GM21825 (cell line): ENCODE measurements around the gene OCIAD1.
"Not testable (repeated sequence)": the region's sequence is repeated elsewhere in the genome, so short reads cannot be mapped to it uniquely, and the experiment has no call there.

Experiments used
- ATAC-seq: cut with Tn5 transposase; IDR thresholded peaks from one replicate; pipeline ENCODE4 v1.9.1; 2021; ENCODE audit warnings: mild to moderate bottlenecking, moderate library complexity; ENCODE audit not compliant: unreplicated experiment

Gene OCIAD1

GRCh38 chr4:48881646-48882045 is 50.8 kb downstream of the OCIAD1 start:
- not testable (repeated sequence) for ATAC-seq

- not testable (repeated sequence) for ATAC-seq
These were observed 58.9 kb downstream of the OCIAD1 start for GRCh38 chr4:48889750-48890149.

GRCh38 chr4:48891028-48891619 is 60.2 kb downstream of the OCIAD1 start:
- ATAC-seq: no peak

- no peak for ATAC-seq
These were observed 66.0 kb downstream of the OCIAD1 start for GRCh38 chr4:48896845-48897244.

GRCh38 chr4:48898733-48899431 is 68.0 kb downstream of the OCIAD1 start:
- ATAC-seq: peak; percentile 57

GRCh38 chr4:48899432-48899749 is 68.5 kb downstream of the OCIAD1 start:
- peak; percentile 17 for ATAC-seq

GRCh38 chr4:48899950-48900349 is 69.1 kb downstream of the OCIAD1 start:
- no peak for ATAC-seq

- ATAC-seq: no peak
These were observed 70.3 kb downstream of the OCIAD1 start for GRCh38 chr4:48901196-48901595.

- no peak for ATAC-seq
These were observed 71.4 kb downstream of the OCIAD1 start for GRCh38 chr4:48902266-48902665.

- no peak for ATAC-seq
These were observed 73.2 kb downstream of the OCIAD1 start for GRCh38 chr4:48904101-48904500.

- no peak for ATAC-seq
These were observed 73.8 kb downstream of the OCIAD1 start for GRCh38 chr4:48904541-48905142.

GRCh38 chr4:48905363-48906015 is 74.6 kb downstream of the OCIAD1 start:
- no peak for ATAC-seq

GRCh38 chr4:48906206-48907173 is 75.6 kb downstream of the OCIAD1 start, which contains the start of gene OCIAD2:
OCIAD2 (minus strand) TSS chr4:48906774; CDS start chr4:48904549, 2,225 bp downstream.
- peak; percentile 96 for ATAC-seq

- no peak for ATAC-seq
These were observed 77.0 kb downstream of the OCIAD1 start for GRCh38 chr4:48907706-48908477.

GRCh38 chr4:48908687-48909086 is 77.8 kb downstream of the OCIAD1 start:
- no peak for ATAC-seq

- ATAC-seq: no peak
These were observed 78.8 kb downstream of the OCIAD1 start for GRCh38 chr4:48909697-48910096.

- ATAC-seq: no peak
These were observed 79.6 kb downstream of the OCIAD1 start for GRCh38 chr4:48910511-48910910.
